Panc1 (cell line): ENCODE measurements around the gene TMEM120B. TPM values are rescaled to one million over a fixed set of nuclear protein-coding genes. Genes with fewer than 3 reads are reported as not detected.

Experiments used
- ATAC-seq: fragments of 200-7000 bp; cut with Tn5 transposase; 2 replicates; pipeline ENCODE4 v1.9.1; 2020; ENCODE audit warnings: mild to moderate bottlenecking, moderate library complexity
- BruUV-seq: library from RNA; stranded (reverse); fragments of 400-500 nt; replicated peaks from 2 replicates; lab custom pipeline; 2021; lab: Mats Ljungman, UMichigan
- CTCF ChIA-PET: fragments of 300-600 bp; sonication (Branson Sonifier 250); formaldehyde crosslinking; loops from one replicate; lab custom pipeline; 2022; ENCODE audit warnings: antibody characterized with exemption; lab: Charles Lee
- POLR2A ChIA-PET: fragments of 300-600 bp; sonication (Branson Sonifier 250); formaldehyde crosslinking; loops from one replicate; lab custom pipeline; 2022; ENCODE audit warnings: antibody characterized with exemption; lab: Charles Lee
- DNase-seq: peaks from one replicate; pipeline ENCODE4 v3.0.0-alpha.2; 2010; ENCODE audit warnings: low read depth, low spot score
- H3K27ac ChIP-seq: 2 replicates; pipeline ENCODE4 v1.5.1; 2011; ENCODE audit warnings: mild to moderate bottlenecking, low read length, inconsistent platforms
- H3K27me3 ChIP-seq: fragments of 200-500 bp; sonication (Bioruptor generic); 2 replicates; pipeline ENCODE4 v1.6.0; 2014; ENCODE audit warnings: low read length, inconsistent platforms; ENCODE audit not compliant: control insufficient read depth, insufficient read depth
- H3K36me3 ChIP-seq: fragments of 200-500 bp; sonication (Bioruptor generic); 2 replicates; pipeline ENCODE4 v1.5.1; 2014; ENCODE audit warnings: inconsistent platforms, mild to moderate bottlenecking, low read length, moderate library complexity; ENCODE audit not compliant: control insufficient read depth, insufficient read depth
- H3K4me1 ChIP-seq: 2 replicates; pipeline ENCODE4 v1.5.1; 2011; ENCODE audit warnings: inconsistent platforms, mild to moderate bottlenecking, low read length, moderate library complexity; ENCODE audit not compliant: control insufficient read depth, insufficient read depth
- H3K4me3 ChIP-seq, 2 experiments: 2 replicates each; pipeline ENCODE4 v1.5.1; 2011 to 2012; ENCODE audit warnings: low read depth in 2 of 2, low read length in 2 of 2, mild to moderate bottlenecking in 2 of 2, inconsistent platforms in 1 of 2, moderate library complexity in 1 of 2
- H3K9me3 ChIP-seq: fragments of 200-500 bp; sonication (Bioruptor generic); 2 replicates; pipeline ENCODE4 v1.5.1; 2014; ENCODE audit warnings: low read depth, mild to moderate bottlenecking, inconsistent platforms, low read length, moderate library complexity; ENCODE audit not compliant: control insufficient read depth, insufficient read depth
- POLR2AphosphoS5 ChIP-seq: IDR thresholded peaks from 2 replicates; pipeline ENCODE4 v1.6.1; 2012; ENCODE audit warnings: mild to moderate bottlenecking, low read depth, low read length, moderate library complexity
- in situ Hi-C: cut with HindIII; loops from 2 replicates; pipeline ENCODE4 v1.10.0; 2016; ENCODE audit warnings: low sequenced_read_pairs, low pct_unique_long_range_greater_than_20kb
- intact Hi-C: fragments of 100-400 bp; cut with micrococcal nuclease; formaldehyde crosslinking; loops from one replicate; pipeline ENCODE4 v1.10.0; 2022; ENCODE audit not compliant: unreplicated experiment
- total RNA-seq: library from RNA; stranded (reverse); gene quantifications from one replicate; pipeline ENCODE4 v1.2.1, GENCODE V29; 2021; ENCODE audit not compliant: unreplicated experiment
- TF ChIP-seq, protein P1 (sequence below), 2 experiments: IDR thresholded peaks; 2 replicates each; pipeline ENCODE4 v1.6.1; 2011 to 2012; ENCODE audit warnings: low read depth in 2 of 2, control low read depth in 1 of 2, low read length in 1 of 2, mild to moderate bottlenecking in 1 of 2, moderate library complexity in 1 of 2; ENCODE audit not compliant: insufficient read depth in 1 of 2
- TF ChIP-seq, protein P2 (sequence below): fragments of 450-650 bp; IDR thresholded peaks from 2 replicates; pipeline ENCODE4 v1.5.1; 2017; ENCODE audit warnings: mild to moderate bottlenecking

Gene TMEM120B
- total RNA-seq, 1 experiment from 2014 or later: 22.3 TPM

DNA sequence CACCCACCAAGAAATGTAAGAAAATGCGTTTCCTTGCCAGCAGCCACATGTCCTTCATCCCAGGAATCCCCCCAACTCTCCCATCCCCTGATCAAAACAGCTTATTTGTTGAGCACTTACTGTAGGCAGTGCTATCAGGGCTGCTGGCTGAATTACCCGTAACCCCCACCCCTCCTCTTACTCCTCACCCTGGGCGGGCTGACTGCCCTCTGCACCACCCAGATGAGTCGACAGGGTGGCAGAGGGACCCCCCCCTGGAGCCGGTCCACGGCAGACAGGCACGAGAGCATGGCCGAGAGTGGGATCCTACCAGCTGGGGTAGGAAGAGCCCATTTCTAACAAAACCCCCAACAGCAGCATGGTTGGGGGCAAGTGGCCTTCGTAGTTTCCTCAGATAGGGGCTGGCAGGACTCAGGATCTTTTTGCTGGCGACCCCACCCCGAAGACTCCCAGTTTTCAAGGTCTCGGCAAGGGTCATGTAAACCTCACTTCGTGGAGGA lies 82.0 kb downstream of the TMEM120B start:
- intact Hi-C loops (loop anchor here (2.0 to 5.0 kb wide), 2 partner anchors 94 to 97 kb away; partner anchors contain the start of gene PSMD9), in situ Hi-C loops (no loop called here)
- TF ChIP-seq, protein P1, sequence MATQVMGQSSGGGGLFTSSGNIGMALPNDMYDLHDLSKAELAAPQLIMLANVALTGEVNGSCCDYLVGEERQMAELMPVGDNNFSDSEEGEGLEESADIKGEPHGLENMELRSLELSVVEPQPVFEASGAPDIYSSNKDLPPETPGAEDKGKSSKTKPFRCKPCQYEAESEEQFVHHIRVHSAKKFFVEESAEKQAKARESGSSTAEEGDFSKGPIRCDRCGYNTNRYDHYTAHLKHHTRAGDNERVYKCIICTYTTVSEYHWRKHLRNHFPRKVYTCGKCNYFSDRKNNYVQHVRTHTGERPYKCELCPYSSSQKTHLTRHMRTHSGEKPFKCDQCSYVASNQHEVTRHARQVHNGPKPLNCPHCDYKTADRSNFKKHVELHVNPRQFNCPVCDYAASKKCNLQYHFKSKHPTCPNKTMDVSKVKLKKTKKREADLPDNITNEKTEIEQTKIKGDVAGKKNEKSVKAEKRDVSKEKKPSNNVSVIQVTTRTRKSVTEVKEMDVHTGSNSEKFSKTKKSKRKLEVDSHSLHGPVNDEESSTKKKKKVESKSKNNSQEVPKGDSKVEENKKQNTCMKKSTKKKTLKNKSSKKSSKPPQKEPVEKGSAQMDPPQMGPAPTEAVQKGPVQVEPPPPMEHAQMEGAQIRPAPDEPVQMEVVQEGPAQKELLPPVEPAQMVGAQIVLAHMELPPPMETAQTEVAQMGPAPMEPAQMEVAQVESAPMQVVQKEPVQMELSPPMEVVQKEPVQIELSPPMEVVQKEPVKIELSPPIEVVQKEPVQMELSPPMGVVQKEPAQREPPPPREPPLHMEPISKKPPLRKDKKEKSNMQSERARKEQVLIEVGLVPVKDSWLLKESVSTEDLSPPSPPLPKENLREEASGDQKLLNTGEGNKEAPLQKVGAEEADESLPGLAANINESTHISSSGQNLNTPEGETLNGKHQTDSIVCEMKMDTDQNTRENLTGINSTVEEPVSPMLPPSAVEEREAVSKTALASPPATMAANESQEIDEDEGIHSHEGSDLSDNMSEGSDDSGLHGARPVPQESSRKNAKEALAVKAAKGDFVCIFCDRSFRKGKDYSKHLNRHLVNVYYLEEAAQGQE (IDR thresholded peaks at IDR 0.05; ENCODE audit: insufficient read depth in 1 of 2, low read depth in 2 of 2, low read length in 1 of 2): no peak
- TF ChIP-seq, protein P2, sequence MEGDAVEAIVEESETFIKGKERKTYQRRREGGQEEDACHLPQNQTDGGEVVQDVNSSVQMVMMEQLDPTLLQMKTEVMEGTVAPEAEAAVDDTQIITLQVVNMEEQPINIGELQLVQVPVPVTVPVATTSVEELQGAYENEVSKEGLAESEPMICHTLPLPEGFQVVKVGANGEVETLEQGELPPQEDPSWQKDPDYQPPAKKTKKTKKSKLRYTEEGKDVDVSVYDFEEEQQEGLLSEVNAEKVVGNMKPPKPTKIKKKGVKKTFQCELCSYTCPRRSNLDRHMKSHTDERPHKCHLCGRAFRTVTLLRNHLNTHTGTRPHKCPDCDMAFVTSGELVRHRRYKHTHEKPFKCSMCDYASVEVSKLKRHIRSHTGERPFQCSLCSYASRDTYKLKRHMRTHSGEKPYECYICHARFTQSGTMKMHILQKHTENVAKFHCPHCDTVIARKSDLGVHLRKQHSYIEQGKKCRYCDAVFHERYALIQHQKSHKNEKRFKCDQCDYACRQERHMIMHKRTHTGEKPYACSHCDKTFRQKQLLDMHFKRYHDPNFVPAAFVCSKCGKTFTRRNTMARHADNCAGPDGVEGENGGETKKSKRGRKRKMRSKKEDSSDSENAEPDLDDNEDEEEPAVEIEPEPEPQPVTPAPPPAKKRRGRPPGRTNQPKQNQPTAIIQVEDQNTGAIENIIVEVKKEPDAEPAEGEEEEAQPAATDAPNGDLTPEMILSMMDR: peak; percentile 75; the same call in 1 of the 2 replicates
- TF ChIP-seq POLR2AphosphoS5: peak; percentile 64
- peaks cover 69% of the 10 kb centered on the region for H3K4me1 ChIP-seq
- ChIA-PET POLR2A (interaction anchor here (1.5 kb wide), 1 partner anchor 16 kb away, joined by 3 read pairs; no protein-coding TSS in a partner anchor), CTCF (interaction anchor here (0.5 to 4.3 kb wide), 16 partner anchors 9 to 242 kb away, joined by 3 to 72 read pairs (median 4); partner anchors contain the start of genes CFAP251, PSMD9 and SETD1B)
- no peaks in the 10 kb centered on the region for H3K27me3 ChIP-seq
- H3K4me3 ChIP-seq: peak overlapping the region; percentile 75 to 77
- no peak for DNase-seq
- BruUV-seq: no TSS peak
- peaks cover 4% of the 10 kb centered on the region; the same call in 1 of the 2 replicates for H3K36me3 ChIP-seq
- ATAC-seq: peak; percentile 9
- no peaks in the 10 kb centered on the region for H3K9me3 ChIP-seq
- peak overlapping the region; percentile 91 for H3K27ac ChIP-seq

GRCh38 chr12:121795034-121795968 lies 82.7 kb downstream of the TMEM120B start:
- intact Hi-C loops (loop anchor here (2.0 kb wide), 1 partner anchor 94 kb away; the partner anchor contains the start of gene PSMD9), in situ Hi-C loops (no loop called here)
- BruUV-seq: no TSS peak
- DNase-seq: no peak
- Histone ChIP-seq H3K4me1 (peaks cover 63% of the 10 kb centered on the region), H3K36me3 (peaks cover 4% of the 10 kb centered on the region; the same call in 1 of the 2 replicates), H3K4me3 (peak overlapping the region; percentile 75 to 77; a peak in 3 of 4 replicates), H3K9me3 (no peaks in the 10 kb centered on the region), H3K27ac (peak overlapping the region; percentile 91), H3K27me3 (no peaks in the 10 kb centered on the region)
- ChIA-PET POLR2A (interaction anchor here (0.6 to 1.5 kb wide), 3 partner anchors 16 to 316 kb away, joined by 3 to 8 read pairs (median 4); no protein-coding TSS in a partner anchor), CTCF (interaction anchor here (0.5 to 4.3 kb wide), 14 partner anchors 9 to 197 kb away, joined by 3 to 72 read pairs (median 6); partner anchors contain the start of genes CFAP251, PSMD9 and SETD1B)
- peak; percentile 36 for ATAC-seq
- TF ChIP-seq POLR2AphosphoS5: no peak; the same call in 1 of the 2 replicates
- TF ChIP-seq, protein P2: peak; percentile 81
